ENCODE results near the gene FBN2. TPM values are rescaled to one million over a fixed set of nuclear protein-coding genes. Genes with fewer than 3 reads are reported as not detected.

FBN2 gene
- total and polyA plus RNA-seq, 2 of the 4 experiments (the other 2 are of a cell fraction), result 26.7 to 69.0 TPM

GRCh38 chr5:128303593-128303992 is 234.5 kb downstream of the FBN2 start:
- Histone ChIP-seq H3K79me1 (ENCODE audit: low read depth in 1 of 2, low read length in 2 of 2) (no peaks in the 10 kb centered on the region), H2BK15ac (ENCODE audit: low read depth, low read length) (no peak overlapping the region), H3K9me1 (ENCODE audit: insufficient read depth, low read length) (0 out of 2 replicates have a peak, but pooled peaks cover 2% of the 10 kb centered on the region), H3K36me3 (ENCODE audit: control insufficient read depth, insufficient read depth, low read length) (peaks cover 22% of the 10 kb centered on the region), H2AK5ac (ENCODE audit: low read depth, low read length) (no peak overlapping the region), H3K4me3 (ENCODE audit: insufficient read depth, low read depth, low read length) (no peak overlapping the region), H2BK20ac (ENCODE audit: low read depth, low read length) (no peak overlapping the region), H3K18ac (ENCODE audit: low read depth, low read length) (no peak overlapping the region), H2AK9ac (replicated peaks; ENCODE audit: low read depth, low read length, poor library complexity) (no peak overlapping the region), H3K27ac (ENCODE audit: insufficient read depth, low read length) (no peak overlapping the region), H2BK120ac (ENCODE audit: low read depth, low read length) (no peak overlapping the region), H3K4me2 (ENCODE audit: low read depth, low read length) (no peak overlapping the region), H2AFZ (replicated peaks; ENCODE audit: low read length, poor library complexity) (no peak overlapping the region), H4K8ac (ENCODE audit: low read depth in 2 of 2, low read length in 2 of 2) (no peak overlapping the region), H3K4ac (ENCODE audit: low read depth, low read length) (no peak overlapping the region), H3K23ac (ENCODE audit: low read depth, low read length) (no peak overlapping the region), H4K91ac (ENCODE audit: insufficient read depth, low read depth, low read length) (no peak overlapping the region), H4K5ac (ENCODE audit: low read depth, low read length) (no peak overlapping the region), H3K56ac (ENCODE audit: extremely low read depth, insufficient read depth, low read length) (no peak overlapping the region), H3K14ac (replicated peaks; ENCODE audit: low read depth, low read length) (no peak overlapping the region), H3K27me3 (ENCODE audit: control insufficient read depth, insufficient read depth, low read length) (no peaks in the 10 kb centered on the region), H3K9me3 (ENCODE audit: control insufficient read depth, insufficient read depth, low read length) (no peaks in the 10 kb centered on the region), H3K4me1 (ENCODE audit: control insufficient read depth, insufficient read depth, low read length) (no peaks in the 10 kb centered on the region), H4K20me1 (ENCODE audit: insufficient read depth, low read length) (no peaks in the 10 kb centered on the region), H3K9ac (ENCODE audit: low read depth, low read length) (no peak overlapping the region), H2BK5ac (ENCODE audit: low read depth, low read length, poor library complexity, severe bottlenecking) (no peak overlapping the region)
- in situ Hi-C loops (cut with MboI; ENCODE audit: low sequenced_read_pairs), result no loop called here
- TF ChIP-seq BHLHE40 (IDR thresholded peaks at IDR 0.05; ENCODE audit: low read depth, low read length), result no peak
- ATAC-seq (ENCODE audit: low read depth) (peak; percentile 62), DNase-seq (no peak)
- no CpG with 5 or more reads among the region's 1 CpG for WGBS, 2 experiments (ENCODE audit: extremely low coverage in 2 of 2, insufficient read length in 1 of 2)
- ChIA-PET CTCF (interaction anchor here (0.7 kb wide), 1 partner anchor 520 kb away, joined by 6 read pairs; no protein-coding TSS in a partner anchor), POLR2A (ENCODE audit: unreplicated experiment) (no interaction called here)
- dilution Hi-C loops (cut with HindIII; ENCODE audit: low sequenced_read_pairs, unreplicated experiment), result no loop called here
- no TSS peak for BruUV-seq (replicated peaks)
- intact Hi-C loops (cut with micrococcal nuclease), result no loop called here
